Upper lobe of left lung (tissue), 6 donors: ENCODE measurements around the gene TM4SF5. TPM values are rescaled to one million over a fixed set of nuclear protein-coding genes. Genes with fewer than 3 reads are reported as not detected.

ENCODE experiments used
- ATAC-seq, 2 donors: fragments of 200-7000 bp; cut with Tn5 transposase; one replicate each; pipeline ENCODE4 v1.9.1; 2022; ENCODE audit warnings: mild to moderate bottlenecking in 2 of 2, moderate library complexity in 2 of 2; ENCODE audit not compliant: low FRiP score in 2 of 2
- DNase-seq, 2 donors: peaks; one replicate each; pipeline ENCODE4 v3.0.0-alpha.2; 2019 to 2020
- H3K27ac ChIP-seq, 4 donors: fragments of 200-600 bp; sonication (generic); one replicate each; pipeline ENCODE4 v1.5.1; 2016 to 2019
- H3K27me3 ChIP-seq, 4 donors: fragments of 200-600 bp; sonication (generic); one replicate each; pipeline ENCODE4 v1.5.1; 2017 to 2019
- H3K36me3 ChIP-seq, 4 donors: fragments of 200-600 bp; sonication (generic); one replicate each; pipeline ENCODE4 v1.5.1; 2016 to 2019
- H3K4me1 ChIP-seq, 4 donors: fragments of 200-600 bp; sonication (generic); one replicate each; pipeline ENCODE4 v1.5.1; 2018 to 2019
- H3K4me3 ChIP-seq, 4 donors: fragments of 200-600 bp; sonication (generic); one replicate each; pipeline ENCODE4 v1.5.1; 2017 to 2019; ENCODE audit warnings: mild to moderate bottlenecking in 2 of 4, moderate library complexity in 1 of 4
- H3K9me3 ChIP-seq, 4 donors: fragments of 200-600 bp; sonication (generic); one replicate each; pipeline ENCODE4 v1.5.1; 2018 to 2019
- EP300 ChIP-seq, 4 donors: sonication (generic); formaldehyde crosslinking; IDR thresholded peaks; one replicate each; pipeline ENCODE4 v1.5.1; 2017; ENCODE audit warnings: antibody characterized with exemption in 4 of 4, control low read depth in 2 of 4
- POLR2A ChIP-seq, 4 donors: fragments of 450-650 bp; IDR thresholded peaks; one replicate each; pipeline ENCODE4 v1.5.1; 2016 to 2017; ENCODE audit warnings: antibody characterized with exemption in 4 of 4, mild to moderate bottlenecking in 2 of 4
- POLR2AphosphoS5 ChIP-seq, 2 donors: sonication (generic); formaldehyde crosslinking; IDR thresholded peaks; one replicate each; pipeline ENCODE4 v1.5.1; 2017; ENCODE audit warnings: antibody characterized with exemption in 2 of 2
- WGBS, 2 donors: methylation state at CpG; one replicate each; pipeline ENCODE4 v1.1.5; 2017 to 2018; 5-methylcytosine and 5-hydroxymethylcytosine counted together
- total RNA-seq, 6 donors: library from RNA; depleted of rRNA in 4 of 6; stranded (reverse); fragments of >200 nt in 4 of 6; gene quantifications; one replicate each; pipeline versions ENCODE4 v1.1.0 to v1.2.1, GENCODE V29; 2016 to 2021
- TF ChIP-seq, protein P1 (sequence below), 6 experiments: fragments of 450-650 bp in 4 of 6; fragments of 200-600 bp in 2 of 6; sonication (generic) in 2 of 6; IDR thresholded peaks; one replicate each; pipeline ENCODE4 v1.5.1; 2016 to 2019; ENCODE audit warnings: antibody characterized with exemption in 6 of 6
- donor health status: DM: no; HTN: no; CAD: no; lungs with moderate emphysema.
- donor health status: DM: no; HTN: yes; CAD: no; lungs with severe emphysema.

The TM4SF5 gene
- total RNA-seq, 6 donors from 2014 or later: not detected

DNA sequence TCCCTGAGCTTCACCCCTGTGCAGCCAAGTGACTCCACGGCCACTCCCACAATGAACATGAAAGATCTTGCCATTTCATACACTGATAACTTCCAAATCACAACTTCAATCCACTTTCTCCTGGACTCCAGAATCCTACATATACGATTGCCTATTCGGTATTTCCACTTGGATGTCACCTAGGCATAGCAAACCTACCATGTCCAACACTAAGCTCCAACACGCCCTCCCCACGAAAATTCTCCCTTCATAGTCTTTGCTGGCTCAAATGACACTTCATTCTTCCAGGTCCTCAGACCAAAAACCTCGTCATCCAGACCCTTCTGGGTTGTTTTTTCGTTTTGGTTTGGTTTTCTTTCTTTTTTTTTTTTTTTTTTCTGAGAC is 19.0 kb downstream of the TM4SF5 start:
- ATAC-seq: no peak
- Histone ChIP-seq H3K27ac (peak overlapping the region; percentile 89 to 97 (median 92)), H3K4me1 (peaks cover 29 to 40% (median 33%) of the 10 kb centered on the region in 4 donors), H3K36me3 (no peaks in the 10 kb centered on the region), H3K9me3 (no peaks in the 10 kb centered on the region), H3K27me3 (no peaks in the 10 kb centered on the region), H3K4me3 (peak overlapping the region in 3 of 4 donors; percentile 70 to 79 (median 79))
- TF ChIP-seq, protein P1, sequence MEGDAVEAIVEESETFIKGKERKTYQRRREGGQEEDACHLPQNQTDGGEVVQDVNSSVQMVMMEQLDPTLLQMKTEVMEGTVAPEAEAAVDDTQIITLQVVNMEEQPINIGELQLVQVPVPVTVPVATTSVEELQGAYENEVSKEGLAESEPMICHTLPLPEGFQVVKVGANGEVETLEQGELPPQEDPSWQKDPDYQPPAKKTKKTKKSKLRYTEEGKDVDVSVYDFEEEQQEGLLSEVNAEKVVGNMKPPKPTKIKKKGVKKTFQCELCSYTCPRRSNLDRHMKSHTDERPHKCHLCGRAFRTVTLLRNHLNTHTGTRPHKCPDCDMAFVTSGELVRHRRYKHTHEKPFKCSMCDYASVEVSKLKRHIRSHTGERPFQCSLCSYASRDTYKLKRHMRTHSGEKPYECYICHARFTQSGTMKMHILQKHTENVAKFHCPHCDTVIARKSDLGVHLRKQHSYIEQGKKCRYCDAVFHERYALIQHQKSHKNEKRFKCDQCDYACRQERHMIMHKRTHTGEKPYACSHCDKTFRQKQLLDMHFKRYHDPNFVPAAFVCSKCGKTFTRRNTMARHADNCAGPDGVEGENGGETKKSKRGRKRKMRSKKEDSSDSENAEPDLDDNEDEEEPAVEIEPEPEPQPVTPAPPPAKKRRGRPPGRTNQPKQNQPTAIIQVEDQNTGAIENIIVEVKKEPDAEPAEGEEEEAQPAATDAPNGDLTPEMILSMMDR (IDR thresholded peaks at IDR 0.05): no peak
- no peak for TF ChIP-seq EP300 (IDR thresholded peaks at IDR 0.05)
- DNase-seq: no peak
- WGBS, 2 donors: 49 to 51% methylated on average over 7 of the region's 7 CpGs

DNA sequence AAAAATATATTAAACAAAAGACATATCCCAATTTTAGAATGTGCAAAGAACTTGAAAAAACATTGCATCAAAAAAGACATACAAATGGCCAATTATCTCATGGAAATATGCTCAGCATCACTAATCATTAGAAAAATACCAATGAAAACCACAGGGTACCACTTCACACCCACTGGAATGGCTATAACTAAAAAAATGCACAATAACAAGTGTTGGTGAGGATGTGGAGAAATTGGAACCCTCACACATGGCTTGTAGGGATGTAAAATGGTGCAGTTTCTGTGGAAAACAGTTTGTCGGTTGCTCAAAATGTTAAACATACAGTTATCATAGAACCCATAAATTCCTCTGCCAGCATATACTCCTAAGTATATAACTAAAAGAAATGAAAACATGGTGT is 23.5 kb downstream of the TM4SF5 start:
- 96% methylated on average over 1 of the region's 1 CpG for WGBS, 2 donors
- Histone ChIP-seq H3K4me1 (peaks cover 9 to 17% (median 14%) of the 10 kb centered on the region in 4 donors), H3K36me3 (peaks cover 0 to 23% (median 12%) of the 10 kb centered on the region in 4 donors), H3K9me3 (no peaks in the 10 kb centered on the region), H3K27ac (peak overlapping the region in 2 of 4 donors; percentile 87 to 89), H3K27me3 (no peaks in the 10 kb centered on the region), H3K4me3 (no peak overlapping the region)
- no peak for TF ChIP-seq POLR2AphosphoS5 (IDR thresholded peaks at IDR 0.05)
- no peak for TF ChIP-seq EP300 (IDR thresholded peaks at IDR 0.05)
- TF ChIP-seq, protein P1 (IDR thresholded peaks at IDR 0.05): no peak
- no peak for TF ChIP-seq POLR2A (IDR thresholded peaks at IDR 0.05)
- DNase-seq (no peak), ATAC-seq (no peak)

DNA sequence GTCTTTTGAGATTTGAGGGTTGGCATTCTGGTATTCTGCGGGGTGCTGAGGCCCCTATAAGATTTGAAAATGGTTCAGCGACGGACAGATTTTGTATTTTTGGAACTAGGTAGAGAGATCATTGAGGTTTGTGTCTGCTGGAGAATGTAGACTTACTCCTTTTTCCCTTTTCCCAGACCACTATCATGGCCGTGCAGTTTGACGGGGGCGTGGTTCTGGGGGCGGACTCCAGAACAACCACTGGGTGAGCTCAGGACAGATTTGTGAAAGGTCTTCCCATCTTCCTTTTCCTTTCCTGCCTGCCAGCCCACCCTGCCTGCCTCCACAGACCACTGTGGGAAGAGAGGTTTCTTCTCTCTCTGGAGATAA is 24.9 kb downstream of the TM4SF5 start:
- Histone ChIP-seq H3K36me3 (peaks cover 0 to 23% (median 12%) of the 10 kb centered on the region in 4 donors), H3K27me3 (no peaks in the 10 kb centered on the region), H3K4me1 (peaks cover 9 to 16% (median 12%) of the 10 kb centered on the region in 4 donors), H3K9me3 (no peaks in the 10 kb centered on the region), H3K27ac (peak overlapping the region; percentile 62 to 89 (median 88)), H3K4me3 (peak overlapping the region; percentile 62 to 91 (median 81))
- TF ChIP-seq, protein P1 (IDR thresholded peaks at IDR 0.05): no peak
- no peak for TF ChIP-seq EP300 (IDR thresholded peaks at IDR 0.05)
- TF ChIP-seq POLR2A (IDR thresholded peaks at IDR 0.05): no peak
- no peak for TF ChIP-seq POLR2AphosphoS5 (IDR thresholded peaks at IDR 0.05)
- 0 to 2% methylated on average over 7 of the region's 7 CpGs for WGBS, 2 donors
- peak in 1 of 2 donors; percentile 77 for ATAC-seq
- no peak for DNase-seq

DNA sequence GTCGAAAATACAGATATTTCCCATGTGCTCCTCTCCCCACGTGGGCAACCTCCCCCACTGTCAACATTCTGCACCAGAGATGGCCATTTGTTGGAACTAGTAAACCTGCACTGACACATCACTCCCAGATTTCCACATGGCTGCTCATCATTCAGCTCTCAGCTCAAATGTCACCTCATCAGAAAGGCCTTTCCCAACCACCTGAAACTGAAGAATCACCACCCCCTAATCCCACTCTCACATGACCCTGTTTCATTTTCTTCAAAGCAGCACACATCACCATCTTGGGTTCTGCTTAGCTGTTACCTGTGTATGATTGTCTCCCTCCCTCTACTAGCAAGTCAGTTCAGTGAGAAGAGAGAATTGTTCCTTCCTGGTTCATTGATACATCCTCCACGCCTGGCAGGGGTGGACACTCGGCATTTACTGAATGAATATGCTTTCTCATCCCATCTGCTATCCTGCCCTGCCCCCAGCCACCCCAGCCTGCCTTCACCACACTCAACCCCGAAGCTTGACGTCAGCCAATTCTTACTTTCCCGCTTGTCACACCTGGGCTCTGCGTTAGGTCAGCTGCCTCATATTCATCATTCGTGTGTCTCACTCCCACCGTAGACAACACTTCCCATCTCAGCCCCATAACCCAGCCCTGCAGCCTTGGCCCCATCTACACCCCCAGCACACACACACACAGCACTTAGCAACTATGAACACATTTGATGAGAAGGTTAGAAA is 28.9 kb downstream of the TM4SF5 start:
- TF ChIP-seq POLR2AphosphoS5 (IDR thresholded peaks at IDR 0.05) (no peak), POLR2A (IDR thresholded peaks at IDR 0.05) (no peak), EP300 (IDR thresholded peaks at IDR 0.05) (no peak)
- TF ChIP-seq, protein P1 (IDR thresholded peaks at IDR 0.05): no peak
- DNase-seq: no peak
- WGBS, 2 donors: 71 to 84% methylated on average over 10 of the region's 10 CpGs

DNA sequence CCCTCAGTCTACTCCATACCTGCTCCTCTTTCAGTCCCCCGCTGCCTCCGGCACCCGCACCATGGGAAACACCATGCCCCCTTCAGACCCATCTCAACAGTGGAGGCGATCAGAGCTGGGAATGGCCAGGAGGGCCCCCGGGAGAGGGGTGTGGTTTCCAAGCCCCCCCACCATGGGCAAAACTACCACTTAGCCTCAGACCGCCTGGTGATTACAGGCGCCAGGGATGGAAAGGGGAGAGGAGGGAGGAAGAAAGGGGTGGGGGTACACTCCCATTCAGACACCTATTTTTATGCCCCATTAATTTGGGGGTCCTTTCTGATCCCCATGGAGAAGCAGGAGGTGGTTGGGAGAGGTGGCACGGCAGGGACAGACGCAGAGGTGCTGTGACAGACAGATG is 30.5 kb downstream of the TM4SF5 start, which contains the start of gene C17orf114:
Gene C17orf114, minus strand, starts transcription at position 101 of the 400 bp plus-strand sequence.
- H3K9me3 ChIP-seq: no peaks in the 10 kb centered on the region
- TF ChIP-seq EP300 (IDR thresholded peaks at IDR 0.05): no peak
- TF ChIP-seq, protein P1 (IDR thresholded peaks at IDR 0.05): no peak
- no peaks in the 10 kb centered on the region for H3K27me3 ChIP-seq
- H3K4me3 ChIP-seq: no peak within 1 kb of the TSS
- H3K27ac ChIP-seq: no peak within 1 kb of the TSS
- peaks cover 0 to 22% (median 12%) of the 10 kb centered on the region in 4 donors for H3K36me3 ChIP-seq
- WGBS, 2 donors: 77 to 87% methylated on average over 9 of the region's 9 CpGs
- no peak for DNase-seq
- peaks cover 6 to 13% (median 9%) of the 10 kb centered on the region in 4 donors for H3K4me1 ChIP-seq
- ATAC-seq: no peak

More for the DNA sequence above, 28.9 kb downstream of the TM4SF5 start:
- H3K4me1 ChIP-seq: peaks cover 9 to 14% (median 11%) of the 10 kb centered on the region in 4 donors
- no peak overlapping the region for H3K27ac ChIP-seq
- no peak for ATAC-seq
- H3K4me3 ChIP-seq: no peak overlapping the region
- peaks cover 0 to 23% (median 12%) of the 10 kb centered on the region in 4 donors for H3K36me3 ChIP-seq
- H3K9me3 ChIP-seq: no peaks in the 10 kb centered on the region
- no peaks in the 10 kb centered on the region for H3K27me3 ChIP-seq
